HAP-1 (cell line): Measurements from ENCODE around the gene CCDC50.

ENCODE experiments used
- DNase-seq, 2 experiments: peaks; one replicate each; pipeline ENCODE4 v3.0.0-alpha.2; 2016 to 2020; ENCODE audit warnings: low spot score in 2 of 2
- H3K27me3 ChIP-seq: fragments of 250-450 bp; sonication (Bioruptor Pico); 2 replicates; pipeline ENCODE4 v1.5.1; 2020; ENCODE audit warnings: low read depth, mild to moderate bottlenecking, moderate library complexity
- H3K36me3 ChIP-seq: fragments of 250-450 bp; sonication (Bioruptor Pico); replicated peaks from 2 replicates; pipeline ENCODE4 v1.5.1; 2020; ENCODE audit warnings: mild to moderate bottlenecking
- H3K4me1 ChIP-seq: fragments of 250-450 bp; sonication (Bioruptor Pico); 2 replicates; pipeline ENCODE4 v1.5.1; 2020; ENCODE audit warnings: mild to moderate bottlenecking
- H3K4me3 ChIP-seq: fragments of 250-450 bp; sonication (Bioruptor Pico); 2 replicates; pipeline ENCODE4 v1.5.1; 2020; ENCODE audit warnings: mild to moderate bottlenecking, moderate library complexity
- H3K9me3 ChIP-seq: fragments of 250-450 bp; sonication (Bioruptor Pico); 2 replicates; pipeline ENCODE4 v1.5.1; 2020; ENCODE audit warnings: mild to moderate bottlenecking, moderate library complexity
- in situ Hi-C: fragments of 300-500 bp; cut with MboI; formaldehyde crosslinking; loops from 3 replicates; pipeline ENCODE4 v1.14.3; 2020; ENCODE audit warnings: low sequenced_read_pairs, inconsistent platforms, mixed read lengths

Gene CCDC50

GRCh38 chr3:191329654-191330529, 698 bp downstream of the CCDC50 start, which contains the start of gene UTS2B:
UTS2B (minus strand) TSS chr3:191330526; CDS start chr3:191282189, 48,337 bp downstream.
- Histone ChIP-seq H3K27me3 (no peaks in the 10 kb centered on the region), H3K4me3 (peak within 1 kb of the TSS; percentile 54), H3K9me3 (no peaks in the 10 kb centered on the region), H3K4me1 (peaks cover 44% of the 10 kb centered on the region), H3K36me3 (no peaks in the 10 kb centered on the region)
- in situ Hi-C loops, result no loop called here
- DNase-seq, result peak; percentile 64 to 77

GRCh38 chr3:191330530-191331048, 1.4 kb downstream of the CCDC50 start:
- Histone ChIP-seq H3K27me3 (no peaks in the 10 kb centered on the region), H3K9me3 (no peaks in the 10 kb centered on the region), H3K4me1 (peaks cover 51% of the 10 kb centered on the region), H3K4me3 (peak overlapping the region; percentile 54), H3K36me3 (no peaks in the 10 kb centered on the region)
- in situ Hi-C loops, result no loop called here
- peak; percentile 46 to 70 for DNase-seq

GRCh38 chr3:191331388-191331787, 2.2 kb downstream of the CCDC50 start:
- H3K4me3 ChIP-seq, result peak overlapping the region; percentile 54
- H3K36me3 ChIP-seq, result no peaks in the 10 kb centered on the region
- DNase-seq, result no peak
- peaks cover 59% of the 10 kb centered on the region for H3K4me1 ChIP-seq
- in situ Hi-C loops, result no loop called here
- no peaks in the 10 kb centered on the region for H3K27me3 ChIP-seq
- H3K9me3 ChIP-seq, result no peaks in the 10 kb centered on the region

- in situ Hi-C loops, result no loop called here
- H3K36me3 ChIP-seq, result no peaks in the 10 kb centered on the region
- H3K9me3 ChIP-seq, result no peaks in the 10 kb centered on the region
- H3K27me3 ChIP-seq, result no peaks in the 10 kb centered on the region
- H3K4me3 ChIP-seq, result no peak overlapping the region
- peaks cover 76% of the 10 kb centered on the region for H3K4me1 ChIP-seq
- no peak for DNase-seq
These were observed 4.2 kb downstream of the CCDC50 start for GRCh38 chr3:191333298-191333880.

GRCh38 chr3:191334346-191334893, 5.2 kb downstream of the CCDC50 start:
- no peak overlapping the region for H3K4me3 ChIP-seq
- H3K36me3 ChIP-seq, result no peaks in the 10 kb centered on the region
- H3K27me3 ChIP-seq, result no peaks in the 10 kb centered on the region
- H3K4me1 ChIP-seq, result peaks cover 79% of the 10 kb centered on the region
- no peaks in the 10 kb centered on the region for H3K9me3 ChIP-seq
- DNase-seq, result no peak
- in situ Hi-C loops, result no loop called here

GRCh38 chr3:191336833-191337232, 7.6 kb downstream of the CCDC50 start:
- no peak for DNase-seq
- in situ Hi-C loops, result no loop called here
- Histone ChIP-seq H3K4me3 (no peak overlapping the region), H3K9me3 (no peaks in the 10 kb centered on the region), H3K27me3 (no peaks in the 10 kb centered on the region), H3K36me3 (no peaks in the 10 kb centered on the region), H3K4me1 (peaks cover 88% of the 10 kb centered on the region)

- Histone ChIP-seq H3K27me3 (no peaks in the 10 kb centered on the region), H3K4me3 (no peak overlapping the region), H3K9me3 (no peaks in the 10 kb centered on the region), H3K36me3 (no peaks in the 10 kb centered on the region), H3K4me1 (peaks cover 85% of the 10 kb centered on the region)
- DNase-seq, result no peak
- in situ Hi-C loops, result no loop called here
These were observed 8.9 kb downstream of the CCDC50 start for GRCh38 chr3:191338177-191338488.

- Histone ChIP-seq H3K9me3 (no peaks in the 10 kb centered on the region), H3K36me3 (no peaks in the 10 kb centered on the region), H3K4me3 (no peak overlapping the region), H3K4me1 (peaks cover 72% of the 10 kb centered on the region), H3K27me3 (no peaks in the 10 kb centered on the region)
- in situ Hi-C loops, result no loop called here
- DNase-seq, result no peak
These were observed 10.2 kb downstream of the CCDC50 start for GRCh38 chr3:191339316-191339917.

- Histone ChIP-seq H3K4me1 (peaks cover 63% of the 10 kb centered on the region), H3K4me3 (no peak overlapping the region), H3K27me3 (no peaks in the 10 kb centered on the region), H3K9me3 (no peaks in the 10 kb centered on the region), H3K36me3 (no peaks in the 10 kb centered on the region)
- in situ Hi-C loops, result no loop called here
- no peak for DNase-seq
These were observed 11.2 kb downstream of the CCDC50 start for GRCh38 chr3:191340351-191340750.

- Histone ChIP-seq H3K27me3 (no peaks in the 10 kb centered on the region), H3K4me3 (no peak overlapping the region), H3K4me1 (peaks cover 57% of the 10 kb centered on the region), H3K9me3 (no peaks in the 10 kb centered on the region), H3K36me3 (no peaks in the 10 kb centered on the region)
- in situ Hi-C loops, result no loop called here
- DNase-seq, result no peak
These were observed 11.8 kb downstream of the CCDC50 start for GRCh38 chr3:191340966-191341365.

- H3K36me3 ChIP-seq, result no peaks in the 10 kb centered on the region
- H3K27me3 ChIP-seq, result no peaks in the 10 kb centered on the region
- DNase-seq, result no peak
- H3K4me3 ChIP-seq, result no peak overlapping the region
- H3K9me3 ChIP-seq, result no peaks in the 10 kb centered on the region
- peaks cover 47% of the 10 kb centered on the region for H3K4me1 ChIP-seq
- in situ Hi-C loops, result no loop called here
These were observed 12.8 kb downstream of the CCDC50 start for GRCh38 chr3:191342006-191342405.

GRCh38 chr3:191342411-191342810, 13.2 kb downstream of the CCDC50 start:
- H3K4me3 ChIP-seq, result no peak overlapping the region
- peaks cover 43% of the 10 kb centered on the region for H3K4me1 ChIP-seq
- in situ Hi-C loops, result no loop called here

GRCh38 chr3:191343115-191343514, 13.9 kb downstream of the CCDC50 start:
- in situ Hi-C loops, result no loop called here
- H3K4me3 ChIP-seq, result no peak overlapping the region
- no peak for DNase-seq
- no peaks in the 10 kb centered on the region for H3K27me3 ChIP-seq
- H3K36me3 ChIP-seq, result no peaks in the 10 kb centered on the region
- no peaks in the 10 kb centered on the region for H3K9me3 ChIP-seq
- peaks cover 35% of the 10 kb centered on the region for H3K4me1 ChIP-seq

More at GRCh38 chr3:191342411-191342810, 13.2 kb downstream of the CCDC50 start:
- no peaks in the 10 kb centered on the region for H3K27me3 ChIP-seq
- H3K36me3 ChIP-seq, result no peaks in the 10 kb centered on the region
- DNase-seq, result no peak
- no peaks in the 10 kb centered on the region for H3K9me3 ChIP-seq

- Histone ChIP-seq H3K4me3 (no peak overlapping the region), H3K36me3 (no peaks in the 10 kb centered on the region), H3K9me3 (no peaks in the 10 kb centered on the region), H3K27me3 (no peaks in the 10 kb centered on the region), H3K4me1 (peaks cover 28% of the 10 kb centered on the region)
- in situ Hi-C loops, result no loop called here
- no peak for DNase-seq
These were observed 14.7 kb downstream of the CCDC50 start for GRCh38 chr3:191343913-191344312.
